Daoy (cell line): ENCODE data around the gene ZNF365. TPM values are rescaled to one million over a fixed set of nuclear protein-coding genes. Genes with fewer than 3 reads are reported as not detected.

Experiments used
- DNase-seq: peaks from one replicate; pipeline ENCODE4 v3.0.0-alpha.2; 2015; ENCODE audit warnings: low read depth
- total RNA-seq: library from RNA; depleted of rRNA; stranded (reverse); fragments of >200 nt; shearing (Covaris generic); gene quantifications from 2 replicates; pipeline ENCODE4 v1.2.3, GENCODE V29; 2014; rRNA removed

Gene ZNF365
- total RNA-seq, 1 experiment from 2014 or later, result 1.8 TPM

GRCh38 chr10:62422068-62422590 lies 48.0 kb downstream of the ZNF365 start:
- DNase-seq, result peak; percentile 50

- no peak for DNase-seq
Observed at GRCh38 chr10:62424026-62424425, 49.9 kb downstream of the ZNF365 start.

- peak; percentile 32 for DNase-seq
Observed at GRCh38 chr10:62426086-62426485, 51.9 kb downstream of the ZNF365 start.

GRCh38 chr10:62426600-62426999 lies 52.4 kb downstream of the ZNF365 start:
- DNase-seq, result no peak

- DNase-seq, result no peak
Observed at GRCh38 chr10:62430881-62431280, 56.7 kb downstream of the ZNF365 start.

- peak; percentile 87 for DNase-seq
Observed at GRCh38 chr10:62433181-62433692, 59.1 kb downstream of the ZNF365 start.

- no peak for DNase-seq
Observed at GRCh38 chr10:62433901-62434300, 59.7 kb downstream of the ZNF365 start.

GRCh38 chr10:62437696-62438095 lies 63.5 kb downstream of the ZNF365 start:
- DNase-seq, result peak; percentile 41

- DNase-seq, result no peak
Observed at GRCh38 chr10:62442006-62442405, 67.8 kb downstream of the ZNF365 start.

- no peak for DNase-seq
Observed at GRCh38 chr10:62442894-62443669, 68.9 kb downstream of the ZNF365 start.

GRCh38 chr10:62443866-62444265 lies 69.7 kb downstream of the ZNF365 start:
- DNase-seq, result no peak

- no peak for DNase-seq
Observed at GRCh38 chr10:62446627-62447026, 72.5 kb downstream of the ZNF365 start.

- DNase-seq, result no peak
Observed at GRCh38 chr10:62450912-62451610, 76.9 kb downstream of the ZNF365 start.

GRCh38 chr10:62451611-62451975 lies 77.4 kb downstream of the ZNF365 start:
- DNase-seq, result no peak

Other genes with a start within 250 kb of the ZNF365 start
- gene RTKN2, start 105.5 kb upstream of the ZNF365 start, total RNA-seq, result 4.7 and 8.5 TPM in 2 replicates